Measurements from ENCODE around the gene PARD3B.

GRCh38 chr2:205280596-205281236, 735.4 kb downstream of the PARD3B start:
- TF ChIP-seq, protein P1, sequence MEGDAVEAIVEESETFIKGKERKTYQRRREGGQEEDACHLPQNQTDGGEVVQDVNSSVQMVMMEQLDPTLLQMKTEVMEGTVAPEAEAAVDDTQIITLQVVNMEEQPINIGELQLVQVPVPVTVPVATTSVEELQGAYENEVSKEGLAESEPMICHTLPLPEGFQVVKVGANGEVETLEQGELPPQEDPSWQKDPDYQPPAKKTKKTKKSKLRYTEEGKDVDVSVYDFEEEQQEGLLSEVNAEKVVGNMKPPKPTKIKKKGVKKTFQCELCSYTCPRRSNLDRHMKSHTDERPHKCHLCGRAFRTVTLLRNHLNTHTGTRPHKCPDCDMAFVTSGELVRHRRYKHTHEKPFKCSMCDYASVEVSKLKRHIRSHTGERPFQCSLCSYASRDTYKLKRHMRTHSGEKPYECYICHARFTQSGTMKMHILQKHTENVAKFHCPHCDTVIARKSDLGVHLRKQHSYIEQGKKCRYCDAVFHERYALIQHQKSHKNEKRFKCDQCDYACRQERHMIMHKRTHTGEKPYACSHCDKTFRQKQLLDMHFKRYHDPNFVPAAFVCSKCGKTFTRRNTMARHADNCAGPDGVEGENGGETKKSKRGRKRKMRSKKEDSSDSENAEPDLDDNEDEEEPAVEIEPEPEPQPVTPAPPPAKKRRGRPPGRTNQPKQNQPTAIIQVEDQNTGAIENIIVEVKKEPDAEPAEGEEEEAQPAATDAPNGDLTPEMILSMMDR (conservative IDR thresholded peaks at IDR 0.05; ENCODE audit: low read depth in 2 of 2), result no peak
- no peak for TF ChIP-seq EZH2phosphoT487 (IDR thresholded peaks at IDR 0.05; ENCODE audit: unreplicated experiment)
- TF ChIP-seq, protein P2, sequence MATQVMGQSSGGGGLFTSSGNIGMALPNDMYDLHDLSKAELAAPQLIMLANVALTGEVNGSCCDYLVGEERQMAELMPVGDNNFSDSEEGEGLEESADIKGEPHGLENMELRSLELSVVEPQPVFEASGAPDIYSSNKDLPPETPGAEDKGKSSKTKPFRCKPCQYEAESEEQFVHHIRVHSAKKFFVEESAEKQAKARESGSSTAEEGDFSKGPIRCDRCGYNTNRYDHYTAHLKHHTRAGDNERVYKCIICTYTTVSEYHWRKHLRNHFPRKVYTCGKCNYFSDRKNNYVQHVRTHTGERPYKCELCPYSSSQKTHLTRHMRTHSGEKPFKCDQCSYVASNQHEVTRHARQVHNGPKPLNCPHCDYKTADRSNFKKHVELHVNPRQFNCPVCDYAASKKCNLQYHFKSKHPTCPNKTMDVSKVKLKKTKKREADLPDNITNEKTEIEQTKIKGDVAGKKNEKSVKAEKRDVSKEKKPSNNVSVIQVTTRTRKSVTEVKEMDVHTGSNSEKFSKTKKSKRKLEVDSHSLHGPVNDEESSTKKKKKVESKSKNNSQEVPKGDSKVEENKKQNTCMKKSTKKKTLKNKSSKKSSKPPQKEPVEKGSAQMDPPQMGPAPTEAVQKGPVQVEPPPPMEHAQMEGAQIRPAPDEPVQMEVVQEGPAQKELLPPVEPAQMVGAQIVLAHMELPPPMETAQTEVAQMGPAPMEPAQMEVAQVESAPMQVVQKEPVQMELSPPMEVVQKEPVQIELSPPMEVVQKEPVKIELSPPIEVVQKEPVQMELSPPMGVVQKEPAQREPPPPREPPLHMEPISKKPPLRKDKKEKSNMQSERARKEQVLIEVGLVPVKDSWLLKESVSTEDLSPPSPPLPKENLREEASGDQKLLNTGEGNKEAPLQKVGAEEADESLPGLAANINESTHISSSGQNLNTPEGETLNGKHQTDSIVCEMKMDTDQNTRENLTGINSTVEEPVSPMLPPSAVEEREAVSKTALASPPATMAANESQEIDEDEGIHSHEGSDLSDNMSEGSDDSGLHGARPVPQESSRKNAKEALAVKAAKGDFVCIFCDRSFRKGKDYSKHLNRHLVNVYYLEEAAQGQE (IDR thresholded peaks at IDR 0.05; ENCODE audit: unreplicated experiment), result no peak
- no peak for TF ChIP-seq POLR2AphosphoS5 (IDR thresholded peaks at IDR 0.05; ENCODE audit: low read depth)
